ENCODE data around the gene ITGA8.
"Not testable (repeated sequence)": the region's sequence is repeated elsewhere in the genome, so short reads cannot be mapped to it uniquely, and the experiment has no call there.

ITGA8 gene

GRCh38 chr10:15672469-15672868 is 47.3 kb downstream of the ITGA8 start:
- DNase-seq: no peak

GRCh38 chr10:15670880-15671279 is 48.8 kb downstream of the ITGA8 start:
- no peak for DNase-seq

GRCh38 chr10:15661574-15661973 is 58.1 kb downstream of the ITGA8 start:
- no peak for DNase-seq

GRCh38 chr10:15660990-15661389 is 58.7 kb downstream of the ITGA8 start:
- DNase-seq: no peak

- no peak for DNase-seq
Observed at GRCh38 chr10:15658069-15658702, 61.5 kb downstream of the ITGA8 start.

DNA sequence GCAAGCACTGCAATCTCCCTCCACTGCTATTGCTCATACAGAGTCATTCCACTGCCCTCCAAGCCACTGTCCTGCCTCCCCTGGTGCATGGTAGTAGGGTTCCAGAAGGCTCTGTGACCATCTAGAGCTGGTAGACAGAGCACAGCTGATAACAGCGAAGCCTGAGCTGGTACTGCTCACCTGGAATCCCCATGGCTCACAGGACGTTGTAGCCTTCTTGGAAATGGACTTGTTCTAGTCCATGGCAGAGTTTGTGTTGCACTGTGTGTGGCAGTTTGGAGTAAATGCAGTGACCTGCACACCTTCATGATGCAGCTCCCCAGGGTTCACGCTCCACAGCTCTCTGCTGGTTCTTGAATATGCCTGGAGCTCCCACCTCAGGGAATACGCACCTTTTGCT is 67.0 kb downstream of the ITGA8 start:
- no peak for DNase-seq

- no peak for DNase-seq
Observed at GRCh38 chr10:15652117-15652516, 67.6 kb downstream of the ITGA8 start.

- no peak for DNase-seq
Observed at GRCh38 chr10:15651175-15651574, 68.5 kb downstream of the ITGA8 start.

- no peak for DNase-seq
Observed at GRCh38 chr10:15642095-15642494, 77.6 kb downstream of the ITGA8 start.

DNA sequence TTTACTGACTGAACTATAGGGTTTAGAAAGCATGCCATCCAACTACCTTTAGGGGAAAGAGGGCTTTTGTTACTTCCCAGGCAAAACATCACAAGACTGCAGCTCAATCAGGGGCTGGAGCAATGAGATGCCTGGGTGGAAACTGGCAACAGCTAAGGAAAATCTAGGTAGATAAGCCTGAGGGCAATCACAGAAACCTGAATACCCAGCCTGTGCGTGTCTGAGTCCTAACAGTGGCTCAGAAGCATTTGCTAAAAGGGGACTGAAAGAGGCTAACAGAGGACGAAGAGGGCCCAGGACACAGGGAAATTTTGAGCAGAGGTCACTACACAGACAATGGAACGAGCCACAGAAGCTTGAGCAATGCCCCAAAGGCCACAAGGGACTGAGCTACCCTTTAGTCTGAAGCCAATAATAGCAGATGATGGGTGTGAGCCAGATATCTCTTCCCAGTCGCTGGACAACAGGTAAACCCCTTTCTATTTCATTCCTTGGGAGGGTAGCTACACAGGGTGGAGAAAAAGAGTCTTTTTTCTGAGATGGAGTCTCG is 79.1 kb downstream of the ITGA8 start:
- no peak for DNase-seq

DNA sequence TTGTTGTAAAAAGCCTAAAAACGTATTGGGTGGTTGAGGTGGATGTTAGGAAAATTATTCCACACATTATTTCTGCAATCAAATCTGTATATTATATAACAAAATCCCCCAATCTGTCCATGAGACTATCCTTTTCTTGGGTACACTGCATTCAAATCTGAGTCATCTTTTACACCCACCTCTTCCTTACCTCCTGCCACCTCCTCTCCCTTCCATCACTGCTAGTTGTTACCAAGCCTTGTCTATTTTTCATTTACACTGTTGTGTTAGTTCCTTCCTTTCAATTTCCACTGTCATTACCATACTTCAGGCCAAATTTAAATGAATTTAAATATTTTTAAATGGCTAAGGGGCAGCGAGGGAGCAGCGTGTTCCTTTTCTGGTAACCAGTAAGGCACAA is 83.3 kb downstream of the ITGA8 start:
- no peak for DNase-seq

DNA sequence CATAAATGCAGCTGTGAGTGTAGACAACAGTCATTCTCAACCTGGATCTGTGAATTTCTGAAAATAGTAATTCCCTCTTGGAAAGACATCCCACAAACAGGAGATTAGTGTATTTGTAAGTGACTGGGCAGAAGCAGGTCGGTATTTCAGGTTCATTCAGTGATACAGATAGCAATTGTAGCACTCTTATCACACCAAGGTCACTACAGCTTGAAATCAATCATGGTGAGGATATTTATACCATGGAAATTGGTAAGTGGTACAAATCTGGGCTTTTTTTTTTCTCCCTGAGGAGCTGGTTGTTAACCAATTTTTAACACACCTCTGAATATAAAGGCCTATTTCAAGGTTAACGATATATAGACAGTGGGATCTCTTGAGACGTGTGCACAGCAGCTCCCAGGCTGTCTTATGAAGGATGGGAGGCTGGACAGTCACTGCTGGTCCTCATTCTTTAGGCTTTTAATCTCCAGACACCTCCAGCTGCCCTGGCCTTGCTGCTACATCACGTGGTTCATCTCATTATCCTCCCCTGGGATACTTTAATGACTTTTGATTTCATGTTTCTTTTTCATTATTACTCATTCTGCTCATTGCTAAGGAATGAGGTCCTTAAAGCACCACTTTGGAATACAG is 87.1 kb downstream of the ITGA8 start:
- DNase-seq: no peak

GRCh38 chr10:15631205-15631604 is 88.5 kb downstream of the ITGA8 start:
- DNase-seq: not testable (repeated sequence)

- DNase-seq: no peak
Observed at GRCh38 chr10:15630353-15630752, 89.4 kb downstream of the ITGA8 start.

- DNase-seq: no peak
Observed at GRCh38 chr10:15627617-15628196, 92.0 kb downstream of the ITGA8 start.

GRCh38 chr10:15626937-15627336 is 92.8 kb downstream of the ITGA8 start:
- no peak for DNase-seq

DNA sequence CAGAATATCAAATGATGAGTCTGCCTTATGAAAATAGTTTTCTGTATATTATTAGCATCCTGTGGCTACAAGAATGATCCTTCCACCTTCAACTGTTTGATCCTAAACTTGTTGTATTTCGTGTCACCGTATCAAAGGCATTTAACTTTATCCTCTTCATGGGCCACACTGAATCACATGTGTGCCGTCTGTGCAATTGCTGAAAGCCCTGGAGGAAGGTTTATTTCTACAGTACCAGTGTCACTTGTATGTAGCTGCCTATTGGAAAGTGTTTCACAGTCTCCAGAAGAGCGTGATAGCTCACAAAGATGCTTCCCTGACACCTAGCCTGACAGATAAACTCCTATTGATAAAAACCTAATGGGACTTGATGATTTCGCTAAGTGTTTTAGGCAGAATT is 94.5 kb downstream of the ITGA8 start:
- no peak for DNase-seq

DNA sequence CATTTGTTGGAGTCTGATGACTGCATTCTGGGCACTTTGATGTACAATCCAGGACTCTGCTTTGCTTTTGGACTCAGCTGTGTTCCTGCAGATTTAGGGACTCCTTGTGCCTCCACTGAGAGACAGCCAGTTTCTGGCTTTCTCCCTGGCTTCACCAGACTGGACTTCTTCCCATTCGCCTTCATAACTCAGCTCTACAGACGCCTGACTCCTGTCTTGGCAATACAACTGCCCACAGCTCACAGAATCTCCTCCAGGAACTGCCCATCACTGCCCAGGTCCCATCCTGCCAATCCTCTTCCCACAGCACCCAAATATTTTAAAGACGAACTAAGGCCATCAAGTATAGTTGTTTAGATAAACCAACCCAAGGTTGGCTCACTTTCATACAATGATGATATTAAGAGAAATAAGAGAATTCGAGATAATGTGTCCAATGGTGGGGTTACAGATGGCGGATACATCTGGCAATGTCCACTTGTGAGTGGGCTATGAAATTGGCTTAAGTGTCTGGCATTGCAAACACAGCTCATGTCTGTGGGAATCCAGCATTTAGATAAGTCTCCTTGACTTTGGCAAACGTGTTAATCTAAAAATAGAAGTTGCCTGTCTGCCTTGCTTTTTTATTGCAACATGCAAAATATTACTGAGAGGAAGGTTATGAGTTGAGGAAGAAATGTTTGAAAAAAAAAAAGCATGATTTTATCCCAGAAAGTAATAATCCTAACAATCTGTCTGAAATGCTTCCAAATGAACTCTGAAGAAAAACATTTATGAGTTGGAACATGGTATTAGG is 95.1 kb downstream of the ITGA8 start:
- no peak for DNase-seq

DNA sequence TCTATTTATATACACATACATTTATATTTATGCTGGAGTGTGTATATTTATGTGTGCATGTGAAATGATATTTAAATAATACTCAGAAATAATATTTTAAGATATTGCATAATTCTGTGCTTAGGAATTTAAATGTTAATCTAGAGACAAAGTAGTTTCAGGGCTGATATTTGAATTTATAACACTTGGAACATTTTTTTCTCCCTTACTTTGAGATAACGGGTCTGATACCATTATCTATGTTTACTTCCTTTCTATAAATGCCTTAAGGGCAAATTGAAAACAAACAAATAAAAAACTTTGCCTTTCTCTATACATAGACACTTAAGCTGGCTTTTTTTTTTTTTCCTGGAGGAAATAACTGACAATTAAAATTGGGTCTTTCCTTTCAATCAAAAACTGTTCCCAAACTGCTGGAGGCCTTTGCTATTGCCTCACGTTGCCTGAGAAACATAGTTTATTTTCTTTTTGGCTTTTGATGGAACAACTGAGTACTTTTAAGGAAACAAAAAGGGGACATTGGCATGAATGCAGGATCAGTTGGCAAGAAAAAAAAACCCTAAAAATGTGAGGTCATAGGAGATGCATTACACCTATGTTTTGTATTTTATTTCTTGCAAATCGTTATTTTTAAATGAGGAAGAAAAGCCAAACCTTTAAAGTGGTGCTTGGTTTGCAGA is 98.7 kb downstream of the ITGA8 start:
- DNase-seq: no peak

- no peak for DNase-seq
Observed at GRCh38 chr10:15620337-15620736, 99.4 kb downstream of the ITGA8 start.

GRCh38 chr10:15609246-15609645 is 110.5 kb downstream of the ITGA8 start:
- no peak for DNase-seq

DNA sequence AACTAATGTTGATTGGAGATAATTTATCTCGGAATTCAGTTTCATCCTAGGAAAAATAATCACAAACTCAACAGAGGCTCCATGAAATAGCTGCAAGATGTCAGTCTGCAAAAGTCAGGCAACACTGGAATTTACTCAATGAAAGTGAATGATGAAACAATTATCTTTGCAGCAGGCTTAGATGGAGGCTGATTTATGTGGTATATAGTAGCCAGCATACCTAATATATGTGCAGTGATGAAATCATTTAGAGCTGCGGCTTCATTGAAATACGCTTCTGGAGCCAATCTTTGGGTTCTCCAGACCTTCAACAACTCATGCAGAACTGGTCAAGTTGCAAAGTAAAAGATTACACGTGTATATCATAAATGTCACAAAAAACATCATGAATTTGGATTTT is 113.3 kb downstream of the ITGA8 start:
- no peak for DNase-seq

All from DMS79 (cell line).